Measurements from ENCODE around the gene CDK5RAP2.

DNA sequence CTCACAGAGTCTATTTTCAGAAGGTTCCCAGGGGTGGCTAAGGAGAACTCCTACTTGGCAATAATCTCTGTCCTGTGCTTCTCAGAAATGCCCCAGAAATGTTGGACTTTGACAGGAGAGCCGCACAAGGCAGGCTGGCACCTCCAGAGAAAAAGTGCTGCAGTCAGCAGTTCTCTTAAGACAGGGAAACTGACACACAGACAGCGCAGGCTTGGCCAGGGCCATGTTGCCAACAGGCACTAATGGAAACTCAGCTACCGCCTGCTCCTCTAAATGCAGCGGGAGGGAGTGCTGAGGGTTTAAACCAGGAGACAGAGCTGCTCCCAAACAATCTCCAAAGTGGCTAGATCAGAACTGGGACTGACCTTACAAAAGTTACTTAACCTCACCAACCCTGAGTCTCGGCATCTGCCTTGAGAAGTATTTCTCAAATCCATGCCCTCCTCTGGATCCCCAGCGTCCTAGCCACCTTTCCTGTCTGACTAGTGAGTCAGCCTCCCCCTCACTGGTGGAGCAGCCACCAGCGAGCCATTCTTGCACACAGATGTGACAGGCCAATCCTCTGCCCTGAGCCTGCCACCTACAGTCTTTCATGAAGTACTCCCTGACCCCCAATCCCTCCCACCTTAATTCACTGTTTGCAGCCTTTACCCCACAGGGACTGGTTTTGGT is 186.4 kb downstream of the CDK5RAP2 start:
- TF ChIP-seq, protein P1, sequence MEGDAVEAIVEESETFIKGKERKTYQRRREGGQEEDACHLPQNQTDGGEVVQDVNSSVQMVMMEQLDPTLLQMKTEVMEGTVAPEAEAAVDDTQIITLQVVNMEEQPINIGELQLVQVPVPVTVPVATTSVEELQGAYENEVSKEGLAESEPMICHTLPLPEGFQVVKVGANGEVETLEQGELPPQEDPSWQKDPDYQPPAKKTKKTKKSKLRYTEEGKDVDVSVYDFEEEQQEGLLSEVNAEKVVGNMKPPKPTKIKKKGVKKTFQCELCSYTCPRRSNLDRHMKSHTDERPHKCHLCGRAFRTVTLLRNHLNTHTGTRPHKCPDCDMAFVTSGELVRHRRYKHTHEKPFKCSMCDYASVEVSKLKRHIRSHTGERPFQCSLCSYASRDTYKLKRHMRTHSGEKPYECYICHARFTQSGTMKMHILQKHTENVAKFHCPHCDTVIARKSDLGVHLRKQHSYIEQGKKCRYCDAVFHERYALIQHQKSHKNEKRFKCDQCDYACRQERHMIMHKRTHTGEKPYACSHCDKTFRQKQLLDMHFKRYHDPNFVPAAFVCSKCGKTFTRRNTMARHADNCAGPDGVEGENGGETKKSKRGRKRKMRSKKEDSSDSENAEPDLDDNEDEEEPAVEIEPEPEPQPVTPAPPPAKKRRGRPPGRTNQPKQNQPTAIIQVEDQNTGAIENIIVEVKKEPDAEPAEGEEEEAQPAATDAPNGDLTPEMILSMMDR (IDR thresholded peaks at IDR 0.05), result no peak
- TF ChIP-seq POLR2AphosphoS5 (IDR thresholded peaks at IDR 0.05) (no peak), POLR2A (IDR thresholded peaks at IDR 0.05) (no peak)
